K562 (cell line): ENCODE results near the gene PPP1CA. TPM values are rescaled to one million over a fixed set of nuclear protein-coding genes. Genes with fewer than 3 reads are reported as not detected.

Experiments
- ARID4B ChIP-seq: sonication (generic); formaldehyde crosslinking; IDR thresholded peaks from 2 replicates; pipeline ENCODE4 v1.8.0; 2022; ENCODE audit warnings: mild to moderate bottlenecking, missing genetic modification reagents
- ATF1 ChIP-seq, 2 experiments: fragments of 450-650 bp in 1 of 2; IDR thresholded peaks; 2 replicates each; pipeline ENCODE4 v1.6.1; 2016; ENCODE audit warnings: missing compliant biosample characterization in 1 of 2, missing genetic modification characterization in 1 of 2
- DACH1 ChIP-seq: fragments of 450-650 bp; IDR thresholded peaks from 2 replicates; pipeline ENCODE4 v1.6.1; 2018; ENCODE audit not compliant: partially characterized antibody
- E2F1 ChIP-seq: sonication (generic); formaldehyde crosslinking; IDR thresholded peaks from 2 replicates; pipeline ENCODE4 v1.8.1; 2023; ENCODE audit warnings: mild to moderate bottlenecking, missing genetic modification reagents, moderate library complexity
- ERF ChIP-seq: fragments of 450-650 bp; formaldehyde crosslinking; IDR thresholded peaks from 2 replicates; pipeline ENCODE4 v1.4.0; 2020; ENCODE audit warnings: mild to moderate bottlenecking, mixed read lengths
- FIP1L1 ChIP-seq: fragments of 200-400 bp; formaldehyde crosslinking; IDR thresholded peaks from 2 replicates; pipeline ENCODE4 v1.6.1; 2018; ENCODE audit warnings: mild to moderate bottlenecking, low read depth, low read length; ENCODE audit not compliant: poor library complexity, severe bottlenecking
- HDAC1 ChIP-seq, 2 experiments: fragments of 450-650 bp; IDR thresholded peaks; 2 replicates each; pipeline ENCODE4 v1.6.1; 2016 to 2017; ENCODE audit warnings: inconsistent platforms in 1 of 2, mild to moderate bottlenecking in 1 of 2, moderate library complexity in 1 of 2
- HOXB6 ChIP-seq: fragments of 250-450 bp; sonication (Bioruptor Pico); IDR thresholded peaks from 2 replicates; pipeline ENCODE4 v1.5.1; 2022; ENCODE audit warnings: mild to moderate bottlenecking, borderline replicate concordance
- ILK ChIP-seq: fragments of 450-650 bp; IDR thresholded peaks from 2 replicates; pipeline ENCODE4 v1.6.1; 2016; ENCODE audit warnings: missing genetic modification characterization, low read depth, mild to moderate bottlenecking, missing compliant biosample characterization, moderate library complexity, borderline replicate concordance
- MEIS2 ChIP-seq: fragments of 450-650 bp; IDR thresholded peaks from 2 replicates; pipeline ENCODE4 v1.6.1; 2014; ENCODE audit warnings: mild to moderate bottlenecking; ENCODE audit not compliant: partially characterized antibody
- MTA3 ChIP-seq: fragments of 450-650 bp; formaldehyde crosslinking; IDR thresholded peaks from 2 replicates; pipeline ENCODE4 v1.6.1; 2017; ENCODE audit warnings: mild to moderate bottlenecking, borderline replicate concordance
- NUFIP1 ChIP-seq: fragments of 450-650 bp; IDR thresholded peaks from 2 replicates; pipeline ENCODE4 v1.6.1; 2018; ENCODE audit not compliant: partially characterized antibody
- PHF21A ChIP-seq: fragments of 450-650 bp; IDR thresholded peaks from 2 replicates; pipeline ENCODE4 v1.6.1; 2017; ENCODE audit warnings: low read depth, borderline replicate concordance
- POLR2B ChIP-seq: fragments of 450-650 bp; IDR thresholded peaks from 2 replicates; pipeline ENCODE4 v1.6.1; 2018; ENCODE audit warnings: low read depth; ENCODE audit not compliant: partially characterized antibody
- PTTG1 ChIP-seq: fragments of 450-650 bp; IDR thresholded peaks from 2 replicates; pipeline ENCODE4 v1.6.1; 2016; ENCODE audit warnings: low read depth, mild to moderate bottlenecking, missing genetic modification characterization, missing compliant biosample characterization
- TBP ChIP-seq: optimal IDR thresholded peaks from 2 replicates; pipeline ENCODE3; 2011; ENCODE audit warnings: low read depth, low read length, improper control_type of control experiment
- TFAP4 ChIP-seq: sonication (generic); formaldehyde crosslinking; IDR thresholded peaks from 2 replicates; pipeline ENCODE4 v1.8.0; 2022; ENCODE audit warnings: missing genetic modification reagents, mild to moderate bottlenecking, moderate library complexity, borderline replicate concordance
- YY1 ChIP-seq, 3 experiments: IDR thresholded peaks; 2 replicates each; pipeline ENCODE4 v1.6.1; 2011; ENCODE audit warnings: low read length in 2 of 3, mild to moderate bottlenecking in 2 of 3, moderate library complexity in 2 of 3, borderline replicate concordance in 1 of 3, control low read depth in 1 of 3, low read depth in 1 of 3; ENCODE audit not compliant: insufficient read depth in 3 of 3, insufficient replicate concordance in 2 of 3, control insufficient read depth in 1 of 3, insufficient read length in 1 of 3; ENCODE audit errors: extremely low read depth in 1 of 3
- ZNF133 ChIP-seq: fragments of 250-450 bp; sonication (Bioruptor Pico); IDR thresholded peaks from 2 replicates; pipeline ENCODE4 v1.4.0; 2020; ENCODE audit warnings: mild to moderate bottlenecking
- ZNF232 ChIP-seq: sonication (generic); formaldehyde crosslinking; IDR thresholded peaks from 2 replicates; pipeline ENCODE4 v1.8.0; 2022; ENCODE audit warnings: mild to moderate bottlenecking, missing genetic modification reagents
- polyA plus RNA-seq, 8 experiments: library from polyadenylated mRNA; depleted of rRNA in 4 of 8; stranded (reverse) in 5 of 8; unstranded in 3 of 8; fragments of >200 nt; fragmentation: Nextera tagmentation in 2 of 8; fragmentation: Illumina TruSeq in 1 of 8; extraction: Ambion mirVana in 2 of 8; extraction: Trizol in 1 of 8; gene quantifications; 2 replicates each; pipeline versions ENCODE4 v1.2.1 to v1.2.3, GENCODE V29; 2011 to 2014; ENCODE audit warnings: inconsistent platforms in 1 of 8, missing spikeins in 1 of 8
- total RNA-seq, 7 experiments: library from RNA; depleted of rRNA in 6 of 7; stranded (reverse); fragments of >200 nt in 6 of 7; fragmentation: Illumina TruSeq in 2 of 7; extraction: Trizol in 2 of 7; gene quantifications; 2 replicates each; pipeline versions ENCODE4 v1.2.1 to v1.2.3, GENCODE V29; 2011 to 2021; ENCODE audit warnings: low replicate concordance in 1 of 7

The PPP1CA gene
- total and polyA plus RNA-seq, 9 of the 15 experiments (the other 6 are each of a cell fraction or from before 2014, with no cell fraction given): 18.2 to 242 (median 188) TPM

GRCh38 chr11:67391304-67392182, 10.1 kb downstream of the PPP1CA start, which contains the start of gene RAD9A (continued):
- TF ChIP-seq ILK (tag) (no peak), TFAP4 (peak; percentile 99), MTA3 (peak; percentile 83; the same call in 1 of the 2 replicates), HDAC1 (IDR thresholded peaks at IDR 0.05) (peak; percentile 71 to 99; a peak in 3 of 4 replicates), NUFIP1 (no peak), E2F1 (CRISPR knock-in tag) (peak; percentile 91), TBP (peak; percentile 34), ARID4B (peak; percentile 99), PHF21A (no peak), ZNF133 (CRISPR knock-in tag) (no peak), HOXB6 (no peak), PTTG1 (no peak), ZNF232 (CRISPR knock-in tag) (peak; percentile 77), DACH1 (peak; percentile 78), ATF1 (CRISPR knock-in tag; IDR thresholded peaks at IDR 0.05) (no peak), ATF1 (tag; IDR thresholded peaks at IDR 0.05) (peak; percentile 88), POLR2B (peak; percentile 41), FIP1L1 (peak; percentile 40), ERF (peak; percentile 71; the same call in 1 of the 2 replicates), YY1 (IDR thresholded peaks at IDR 0.05; ENCODE audit: borderline replicate concordance in 1 of 3, control insufficient read depth in 1 of 3, extremely low read depth in 1 of 3, insufficient read depth in 3 of 3, insufficient read length in 1 of 3, insufficient replicate concordance in 2 of 3, low read depth in 1 of 3, low read length in 2 of 3) (peak in 2 of 3 experiments; percentile 12 to 54), MEIS2 (no peak)
